Neural crest cell (in vitro differentiated cells): ENCODE results near the gene IGLL1. TPM values are rescaled to one million over a fixed set of nuclear protein-coding genes. Genes with fewer than 3 reads are reported as not detected.

Source experiments
- DNase-seq: peaks from one replicate; pipeline ENCODE4 v3.0.0; 2021; ENCODE audit warnings: low read depth, mixed read lengths, low spot score
- H3K27ac Mint-ChIP-seq: one replicate; pipeline ENCODE4 v1.8.0; 2021; ENCODE audit warnings: mild to moderate bottlenecking, mixed read lengths; ENCODE audit not compliant: unreplicated experiment
- H3K27me3 Mint-ChIP-seq: 2 replicates; pipeline ENCODE4 v1.8.0; 2021; ENCODE audit warnings: low read depth, mild to moderate bottlenecking, mixed read lengths
- H3K36me3 Mint-ChIP-seq: 2 replicates; pipeline ENCODE4 v1.8.0; 2021; ENCODE audit warnings: low read depth, mild to moderate bottlenecking, mixed read lengths
- H3K4me1 Mint-ChIP-seq: 2 replicates; pipeline ENCODE4 v1.8.0; 2021; ENCODE audit warnings: mixed read lengths
- H3K4me3 Mint-ChIP-seq: one replicate; pipeline ENCODE4 v1.8.0; 2021; ENCODE audit warnings: mild to moderate bottlenecking, mixed read lengths
- H3K9me3 Mint-ChIP-seq: 2 replicates; pipeline ENCODE4 v1.8.0; 2021; ENCODE audit warnings: mixed read lengths
- total RNA-seq: library from RNA; stranded (reverse); gene quantifications from 2 replicates; pipeline ENCODE4 v1.2.1, GENCODE V29; 2021
- TF ChIP-seq, protein P1 (sequence below): fragments of 200-600 bp; sonication (generic); conservative IDR thresholded peaks from 2 replicates; pipeline ENCODE4 v1.5.0; 2021; ENCODE audit warnings: antibody characterized with exemption, mild to moderate bottlenecking

IGLL1 gene
- total RNA-seq, 1 donor from 2014 or later, result not detected

DNA sequence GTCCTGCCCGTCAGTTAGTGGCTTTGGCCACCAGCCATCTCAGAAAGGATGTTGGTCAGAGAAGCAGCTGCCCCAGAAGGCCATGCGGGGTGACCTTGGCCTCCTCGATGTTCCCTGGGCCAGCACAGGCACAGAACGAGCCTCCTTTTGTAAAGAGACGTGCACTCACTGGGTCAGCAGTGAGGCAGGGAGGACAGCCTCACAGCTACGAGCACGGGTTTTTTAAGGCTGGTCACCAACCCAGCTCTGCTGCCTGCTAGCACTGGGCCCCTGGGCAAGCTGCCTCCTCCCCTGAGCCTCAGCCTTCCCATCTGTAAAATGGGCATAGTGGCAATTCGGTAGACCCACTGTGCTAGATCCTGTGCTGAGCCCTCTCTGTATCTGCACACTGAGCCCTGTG is 10.8 kb downstream of the IGLL1 start:
- no peak for DNase-seq
- no peaks in the 10 kb centered on the region for H3K36me3 Mint-ChIP-seq
- H3K4me3 Mint-ChIP-seq, result no peak overlapping the region
- peaks cover 18% of the 10 kb centered on the region for H3K4me1 Mint-ChIP-seq
- TF ChIP-seq, protein P1, sequence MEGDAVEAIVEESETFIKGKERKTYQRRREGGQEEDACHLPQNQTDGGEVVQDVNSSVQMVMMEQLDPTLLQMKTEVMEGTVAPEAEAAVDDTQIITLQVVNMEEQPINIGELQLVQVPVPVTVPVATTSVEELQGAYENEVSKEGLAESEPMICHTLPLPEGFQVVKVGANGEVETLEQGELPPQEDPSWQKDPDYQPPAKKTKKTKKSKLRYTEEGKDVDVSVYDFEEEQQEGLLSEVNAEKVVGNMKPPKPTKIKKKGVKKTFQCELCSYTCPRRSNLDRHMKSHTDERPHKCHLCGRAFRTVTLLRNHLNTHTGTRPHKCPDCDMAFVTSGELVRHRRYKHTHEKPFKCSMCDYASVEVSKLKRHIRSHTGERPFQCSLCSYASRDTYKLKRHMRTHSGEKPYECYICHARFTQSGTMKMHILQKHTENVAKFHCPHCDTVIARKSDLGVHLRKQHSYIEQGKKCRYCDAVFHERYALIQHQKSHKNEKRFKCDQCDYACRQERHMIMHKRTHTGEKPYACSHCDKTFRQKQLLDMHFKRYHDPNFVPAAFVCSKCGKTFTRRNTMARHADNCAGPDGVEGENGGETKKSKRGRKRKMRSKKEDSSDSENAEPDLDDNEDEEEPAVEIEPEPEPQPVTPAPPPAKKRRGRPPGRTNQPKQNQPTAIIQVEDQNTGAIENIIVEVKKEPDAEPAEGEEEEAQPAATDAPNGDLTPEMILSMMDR, result no peak
- peaks cover 3% of the 10 kb centered on the region for H3K9me3 Mint-ChIP-seq
- H3K27me3 Mint-ChIP-seq, result peaks cover 8% of the 10 kb centered on the region
- H3K27ac Mint-ChIP-seq, result no peak overlapping the region

DNA sequence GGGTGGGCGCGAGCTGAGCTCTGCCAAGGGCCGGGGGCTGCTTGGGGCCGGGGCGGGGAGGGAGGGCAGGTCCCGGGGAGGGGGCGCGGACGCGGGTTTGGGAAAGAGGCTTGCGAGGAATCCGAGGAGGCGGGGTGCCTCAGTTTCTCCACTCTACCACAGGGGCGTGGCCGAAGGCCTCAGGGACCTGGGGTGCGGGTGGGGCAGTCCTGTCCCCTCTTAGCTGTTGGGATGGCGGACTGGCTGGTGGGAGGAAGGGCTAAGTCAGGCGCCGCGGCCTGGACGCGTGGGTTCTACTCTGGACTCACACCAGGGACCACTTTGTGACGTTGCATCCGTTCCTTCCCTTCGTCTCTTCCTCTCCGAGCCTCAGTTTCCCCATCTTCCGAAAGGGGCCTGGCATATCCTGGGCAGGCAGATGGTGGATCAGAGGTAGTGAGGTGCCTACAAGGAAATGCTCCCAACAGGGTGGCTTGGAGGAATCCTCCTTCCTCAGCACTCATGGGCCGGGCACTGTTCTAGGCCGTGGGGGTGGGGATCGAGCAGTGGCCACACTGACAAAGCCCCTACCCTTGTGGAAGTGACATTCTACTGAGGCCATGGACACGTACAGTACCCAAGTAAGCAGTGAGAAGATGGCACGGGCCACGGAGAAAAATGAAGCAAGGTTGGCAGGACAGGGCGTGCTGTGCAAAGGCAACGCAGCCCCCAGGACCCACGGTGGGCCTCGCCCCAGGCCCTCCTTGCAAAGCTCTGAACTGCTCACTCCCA is 13.2 kb downstream of the IGLL1 start:
- Mint-ChIP-seq H3K27ac (peak overlapping the region; percentile 35), H3K36me3 (no peaks in the 10 kb centered on the region), H3K4me3 (peak overlapping the region; percentile 70), H3K4me1 (peaks cover 19% of the 10 kb centered on the region), H3K27me3 (peaks cover 7% of the 10 kb centered on the region), H3K9me3 (peaks cover 1% of the 10 kb centered on the region)
- TF ChIP-seq, protein P1, result no peak
- DNase-seq, result no peak

DNA sequence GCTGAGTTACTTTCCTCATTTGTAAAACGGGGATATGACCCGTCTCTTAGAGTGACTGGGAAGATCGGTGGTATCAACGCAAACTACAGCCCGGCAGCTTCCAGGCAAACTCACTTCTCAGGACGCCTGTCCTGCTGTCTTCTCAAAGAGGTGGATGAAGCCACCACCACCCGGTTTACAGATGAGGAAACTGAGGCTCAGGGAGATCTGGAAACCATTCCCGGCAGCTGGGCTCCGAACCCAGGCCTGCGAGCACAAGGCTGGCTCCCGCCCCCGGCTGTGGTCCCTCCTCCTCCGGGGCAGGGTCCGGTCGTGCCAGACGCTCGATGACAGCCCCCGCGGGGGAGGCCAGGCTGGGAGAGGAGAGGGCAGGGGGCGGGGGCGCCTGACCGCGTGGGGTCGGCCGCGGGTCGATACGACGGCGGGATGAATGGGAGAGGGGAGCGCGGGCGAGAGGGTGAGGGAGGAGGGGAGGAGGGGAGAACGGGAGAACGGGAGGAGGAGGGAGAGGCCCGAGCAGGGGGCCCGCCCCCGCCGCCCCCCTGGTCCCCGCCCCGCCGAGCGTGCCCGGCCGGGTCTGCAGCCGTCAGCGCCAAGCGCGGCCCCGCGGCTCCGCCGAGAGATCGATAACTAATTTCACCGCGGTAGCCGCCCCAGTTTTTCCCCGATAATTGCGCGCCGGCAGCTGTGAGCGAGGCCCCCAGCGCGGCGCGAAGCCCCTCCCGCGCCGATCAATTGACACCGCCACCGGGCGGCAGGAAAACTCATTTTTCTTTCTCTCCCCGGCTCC is 14.0 kb downstream of the IGLL1 start:
- Mint-ChIP-seq H3K4me3 (peak overlapping the region; percentile 83), H3K27ac (peak overlapping the region; percentile 35), H3K4me1 (peaks cover 19% of the 10 kb centered on the region), H3K27me3 (peaks cover 6% of the 10 kb centered on the region), H3K36me3 (no peaks in the 10 kb centered on the region), H3K9me3 (no peaks in the 10 kb centered on the region)
- TF ChIP-seq, protein P1, result no peak
- DNase-seq, result peak; percentile 64

DNA sequence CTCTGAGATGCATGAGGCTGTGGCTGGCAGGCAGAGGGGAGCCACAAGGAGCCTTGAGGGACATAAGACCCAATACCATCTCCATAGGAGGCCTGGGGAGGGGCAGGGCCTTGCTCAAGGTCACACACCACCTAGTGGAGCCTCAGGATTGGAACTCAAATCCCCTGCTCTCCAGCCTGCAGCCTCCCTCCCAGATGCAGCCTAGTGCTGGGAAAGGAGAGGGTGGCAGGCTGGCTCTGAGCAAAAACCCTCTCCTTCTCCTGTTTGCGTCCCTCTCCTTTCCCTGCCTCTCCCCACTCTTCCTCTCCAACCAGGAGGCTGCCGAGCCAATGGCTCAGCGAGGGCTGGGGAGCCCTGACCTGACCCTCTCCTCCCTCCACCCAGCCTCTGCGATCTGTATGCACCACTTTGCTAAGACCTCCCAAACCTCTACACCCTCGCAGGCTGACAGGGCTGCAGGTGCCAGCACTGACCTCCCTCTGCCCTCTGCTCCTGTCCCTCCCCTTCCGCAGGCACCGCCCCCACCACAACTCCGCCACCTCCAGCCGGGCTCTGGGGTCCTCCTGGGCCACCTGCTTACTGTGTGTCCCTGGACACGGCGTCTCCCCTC is 14.7 kb downstream of the IGLL1 start:
- DNase-seq, result peak; percentile 31
- Mint-ChIP-seq H3K27ac (peak overlapping the region; percentile 43), H3K9me3 (no peaks in the 10 kb centered on the region), H3K4me3 (peak overlapping the region; percentile 83), H3K4me1 (peaks cover 19% of the 10 kb centered on the region), H3K27me3 (peaks cover 6% of the 10 kb centered on the region), H3K36me3 (no peaks in the 10 kb centered on the region)
- TF ChIP-seq, protein P1, result peak; percentile 26

DNA sequence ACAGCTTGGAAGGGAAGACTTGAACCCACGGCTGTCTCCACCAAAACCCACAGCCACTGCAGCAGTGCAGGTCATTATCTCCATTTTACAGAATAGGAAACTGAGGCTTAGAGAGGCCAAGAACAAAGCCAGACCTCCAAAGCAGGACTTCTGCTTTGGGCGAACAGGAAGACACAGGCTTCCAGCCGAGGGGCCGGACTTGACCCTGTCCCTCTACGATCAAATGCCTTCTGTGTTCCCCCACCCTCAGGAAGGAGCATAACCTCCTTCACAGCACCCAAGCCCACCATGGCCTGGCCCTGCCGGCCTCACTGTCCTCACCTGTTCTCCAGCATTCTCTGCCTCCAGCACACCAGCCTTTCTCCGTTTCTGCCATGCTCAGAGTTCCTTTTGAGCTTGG is 15.8 kb downstream of the IGLL1 start:
- Mint-ChIP-seq H3K4me1 (peaks cover 23% of the 10 kb centered on the region), H3K36me3 (no peaks in the 10 kb centered on the region), H3K9me3 (no peaks in the 10 kb centered on the region), H3K27ac (no peak overlapping the region), H3K27me3 (peaks cover 6% of the 10 kb centered on the region), H3K4me3 (peak overlapping the region; percentile 65)
- no peak for DNase-seq
- TF ChIP-seq, protein P1, result no peak
